ENCODE results near the gene FAM20A.

DNA sequence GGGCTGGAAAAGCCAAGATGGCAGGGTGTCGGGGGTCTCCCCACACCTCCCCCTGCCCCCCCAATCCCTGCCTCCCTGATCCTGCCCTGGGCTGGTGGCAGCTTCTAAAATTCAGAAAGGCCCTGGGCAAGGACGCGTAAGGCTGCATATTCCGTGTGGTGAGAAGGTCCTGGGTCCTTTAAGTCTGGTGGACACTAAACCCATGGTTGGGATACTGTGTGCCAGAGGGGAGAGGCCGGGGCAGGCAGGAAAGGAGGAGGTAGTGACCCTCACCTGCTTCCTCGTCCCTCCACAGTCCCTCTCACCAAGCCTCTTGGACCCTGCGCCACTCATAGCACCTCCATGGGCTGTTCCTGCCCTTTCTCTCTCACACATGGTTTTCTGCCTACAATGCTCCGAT lies 60.2 kb downstream of the FAM20A start:
- TF ChIP-seq, protein P1, sequence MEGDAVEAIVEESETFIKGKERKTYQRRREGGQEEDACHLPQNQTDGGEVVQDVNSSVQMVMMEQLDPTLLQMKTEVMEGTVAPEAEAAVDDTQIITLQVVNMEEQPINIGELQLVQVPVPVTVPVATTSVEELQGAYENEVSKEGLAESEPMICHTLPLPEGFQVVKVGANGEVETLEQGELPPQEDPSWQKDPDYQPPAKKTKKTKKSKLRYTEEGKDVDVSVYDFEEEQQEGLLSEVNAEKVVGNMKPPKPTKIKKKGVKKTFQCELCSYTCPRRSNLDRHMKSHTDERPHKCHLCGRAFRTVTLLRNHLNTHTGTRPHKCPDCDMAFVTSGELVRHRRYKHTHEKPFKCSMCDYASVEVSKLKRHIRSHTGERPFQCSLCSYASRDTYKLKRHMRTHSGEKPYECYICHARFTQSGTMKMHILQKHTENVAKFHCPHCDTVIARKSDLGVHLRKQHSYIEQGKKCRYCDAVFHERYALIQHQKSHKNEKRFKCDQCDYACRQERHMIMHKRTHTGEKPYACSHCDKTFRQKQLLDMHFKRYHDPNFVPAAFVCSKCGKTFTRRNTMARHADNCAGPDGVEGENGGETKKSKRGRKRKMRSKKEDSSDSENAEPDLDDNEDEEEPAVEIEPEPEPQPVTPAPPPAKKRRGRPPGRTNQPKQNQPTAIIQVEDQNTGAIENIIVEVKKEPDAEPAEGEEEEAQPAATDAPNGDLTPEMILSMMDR (IDR thresholded peaks at IDR 0.05; ENCODE audit: borderline replicate concordance, extremely low read depth, low read length, poor library complexity, severe bottlenecking): no peak
- TF ChIP-seq EZH2 (IDR thresholded peaks at IDR 0.05; ENCODE audit: borderline replicate concordance, low read depth, low read length, severe bottlenecking): no peak

Data from DND-41 (cell line).